Central memory CD8-positive, alpha-beta T cell (primary cell): ENCODE data around the gene POU3F3.

ENCODE experiments used
- ATAC-seq: fragments of 150-1000 bp; cut with Tn5 transposase; replicated peaks from 2 replicates; pipeline ENCODE4 v1.10.0; 2022; ENCODE audit warnings: mild to moderate bottlenecking, moderate FRiP score, moderate number of reproducible peaks; ENCODE audit not compliant: poor library complexity, severe bottlenecking; ENCODE audit errors: extremely low read depth
- DNase-seq, 2 donors: peaks; one replicate each; pipeline ENCODE4 v3.0.0; 2021; ENCODE audit warnings: low spot score in 2 of 2
- H3K27ac Mint-ChIP-seq: one replicate; pipeline ENCODE4 v1.8.0; 2022; ENCODE audit warnings: low read depth, mild to moderate bottlenecking, moderate library complexity, mixed read lengths
- H3K27me3 Mint-ChIP-seq: one replicate; pipeline ENCODE4 v1.8.0; 2022; ENCODE audit warnings: mixed read lengths
- H3K36me3 Mint-ChIP-seq: one replicate; pipeline ENCODE4 v1.8.0; 2022; ENCODE audit warnings: mild to moderate bottlenecking, moderate library complexity, mixed read lengths; ENCODE audit not compliant: insufficient read depth
- H3K4me1 Mint-ChIP-seq: one replicate; pipeline ENCODE4 v1.8.0; 2022; ENCODE audit warnings: mixed read lengths
- H3K4me3 Mint-ChIP-seq: one replicate; pipeline ENCODE4 v1.8.0; 2022; ENCODE audit warnings: mild to moderate bottlenecking, moderate library complexity, mixed read lengths
- H3K9me3 Mint-ChIP-seq: one replicate; pipeline ENCODE4 v1.8.0; 2022; ENCODE audit warnings: mixed read lengths

POU3F3 gene

GRCh38 chr2:104901037-104901881, 47.3 kb downstream of the POU3F3 start:
- no peak for DNase-seq
- Mint-ChIP-seq H3K27ac (no peak overlapping the region), H3K27me3 (peaks cover 30% of the 10 kb centered on the region), H3K36me3 (no peaks in the 10 kb centered on the region), H3K9me3 (no peaks in the 10 kb centered on the region), H3K4me3 (no peak overlapping the region), H3K4me1 (no peaks in the 10 kb centered on the region)
- no peak for ATAC-seq

GRCh38 chr2:104902317-104902716, 48.4 kb downstream of the POU3F3 start:
- no peak overlapping the region for H3K27ac Mint-ChIP-seq
- H3K4me3 Mint-ChIP-seq, result no peak overlapping the region
- ATAC-seq (no peak), DNase-seq (no peak)
- no peaks in the 10 kb centered on the region for H3K9me3 Mint-ChIP-seq
- peaks cover 41% of the 10 kb centered on the region for H3K27me3 Mint-ChIP-seq
- H3K36me3 Mint-ChIP-seq, result no peaks in the 10 kb centered on the region
- H3K4me1 Mint-ChIP-seq, result no peaks in the 10 kb centered on the region
